ELF-1 (cell line): ENCODE data around the gene ITGA1.

Experiments
- DNase-seq: peaks from one replicate; pipeline ENCODE4 v3.0.0-alpha.2; 2016; ENCODE audit warnings: low read depth, low spot score

Gene ITGA1

GRCh38 chr5:52994266-52994665, 206.6 kb downstream of the ITGA1 start:
- DNase-seq, result no peak

GRCh38 chr5:52995095-52995494, 207.4 kb downstream of the ITGA1 start:
- DNase-seq, result no peak

- DNase-seq, result no peak
Measured at GRCh38 chr5:52995914-52996313, 208.2 kb downstream of the ITGA1 start.

GRCh38 chr5:52996979-52997378, 209.3 kb downstream of the ITGA1 start:
- DNase-seq, result no peak

- DNase-seq, result no peak
Measured at GRCh38 chr5:52997424-52997823, 209.7 kb downstream of the ITGA1 start.

DNA sequence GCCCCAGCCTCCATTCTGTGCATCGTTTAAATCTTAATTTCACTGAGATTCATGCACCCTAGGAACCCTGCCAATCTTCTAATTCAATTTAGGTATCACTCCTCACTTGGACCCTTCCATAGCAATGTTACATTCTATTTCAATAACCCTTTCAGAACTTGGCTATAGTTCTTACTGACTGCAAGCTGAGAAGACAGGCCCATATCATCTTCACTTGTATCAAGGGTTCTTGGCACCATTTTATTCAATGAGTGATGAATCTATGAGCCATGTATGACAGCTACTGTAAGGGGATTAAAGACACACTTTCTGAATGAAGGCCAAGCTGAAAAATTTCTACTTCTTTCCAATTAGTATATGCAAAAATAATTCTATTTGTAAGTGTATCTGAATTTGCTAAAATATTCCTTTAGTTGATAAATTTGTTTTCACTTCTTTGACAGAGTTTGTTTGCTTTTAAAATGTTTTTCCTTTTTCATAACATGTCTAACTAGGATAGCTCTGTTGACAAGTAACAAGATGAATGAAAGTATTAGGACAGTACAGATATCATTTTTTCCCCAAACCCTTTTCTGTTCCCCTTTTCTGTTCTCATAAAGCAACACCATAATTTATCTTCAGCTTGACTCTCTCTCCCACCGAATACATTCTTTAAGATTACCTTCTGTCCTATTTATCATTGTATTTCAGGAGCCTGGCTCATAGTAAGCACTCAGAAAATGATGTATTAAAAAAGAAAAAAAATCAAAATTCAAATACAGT, 211.0 kb downstream of the ITGA1 start:
- DNase-seq, result no peak

GRCh38 chr5:52999344-52999949, 211.7 kb downstream of the ITGA1 start:
- DNase-seq, result no peak

DNA sequence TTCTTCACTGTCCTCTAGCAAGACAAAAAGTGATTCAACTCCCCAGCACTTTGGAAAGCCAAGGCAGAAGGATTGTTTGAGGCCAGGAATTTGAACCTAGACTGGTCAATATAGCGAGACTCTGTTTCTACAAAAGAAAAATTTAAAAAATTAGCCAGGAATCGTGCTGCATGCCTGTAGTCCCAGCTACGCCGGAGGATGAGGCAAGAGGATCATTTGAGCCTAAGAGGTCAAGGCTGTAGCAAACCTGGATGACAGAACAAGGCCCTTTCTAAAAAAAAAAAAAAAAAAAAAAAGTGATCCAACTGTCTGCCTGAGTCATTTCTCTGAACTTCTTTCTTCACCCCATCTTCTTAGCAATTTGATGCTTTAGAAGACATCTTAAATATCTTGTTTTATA, 213.8 kb downstream of the ITGA1 start:
- DNase-seq, result no peak

- no peak for DNase-seq
Measured at GRCh38 chr5:53002491-53002890, 214.8 kb downstream of the ITGA1 start.

DNA sequence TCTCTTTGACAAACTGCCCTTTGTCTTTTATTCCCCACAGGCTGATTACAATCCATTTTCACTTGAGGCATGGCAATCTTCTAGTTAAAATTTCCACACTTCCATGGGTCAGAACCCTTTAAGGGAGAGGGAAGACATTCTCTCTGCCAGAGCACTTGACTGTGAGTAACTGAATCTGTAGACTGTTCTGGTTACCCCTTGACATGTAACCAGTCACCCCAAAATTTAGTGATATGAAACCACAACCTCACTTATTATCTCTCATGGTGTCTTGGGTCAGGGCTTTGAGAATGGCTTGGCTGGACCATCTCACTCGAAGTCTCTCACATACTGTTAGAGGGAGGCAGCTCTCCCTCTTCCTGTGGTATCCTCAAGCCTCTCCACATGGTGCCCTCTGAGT, 215.4 kb downstream of the ITGA1 start:
- no peak for DNase-seq

GRCh38 chr5:53006911-53007890, 219.5 kb downstream of the ITGA1 start:
- no peak for DNase-seq

GRCh38 chr5:53008751-53009150, 221.0 kb downstream of the ITGA1 start:
- DNase-seq, result no peak
